ENCODE data around the gene AGBL4. TPM values are rescaled to one million over a fixed set of nuclear protein-coding genes. Genes with fewer than 3 reads are reported as not detected.
"Not testable (repeated sequence)": the region's sequence is repeated elsewhere in the genome, so short reads cannot be mapped to it uniquely, and the experiment has no call there.

AGBL4 gene
- total RNA-seq, 1 experiment from 2014 or later: not detected

- no peak for DNase-seq (ENCODE audit: low spot score)
Measured at GRCh38 chr1:49036700-49037099, 987.1 kb downstream of the AGBL4 start.

DNA sequence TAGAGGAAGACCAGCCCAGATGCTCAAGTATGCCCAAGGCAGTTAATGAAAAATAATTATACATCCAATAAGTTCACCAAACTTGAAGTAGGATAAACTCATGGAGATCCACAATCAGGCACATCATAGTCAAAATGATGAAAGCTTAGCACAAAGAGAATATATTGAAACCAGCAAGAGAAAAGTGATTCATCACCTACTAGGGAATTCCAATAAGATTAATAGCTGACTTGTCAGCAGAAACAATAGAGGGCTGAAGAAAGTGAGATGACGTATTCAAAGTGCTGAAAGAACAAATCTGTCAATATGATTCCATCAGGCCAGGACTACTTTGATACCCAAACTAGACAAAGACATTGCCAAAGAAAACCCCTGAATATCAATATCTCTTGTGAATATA, 995.4 kb downstream of the AGBL4 start:
- DNase-seq (ENCODE audit: low spot score): no peak

DNA sequence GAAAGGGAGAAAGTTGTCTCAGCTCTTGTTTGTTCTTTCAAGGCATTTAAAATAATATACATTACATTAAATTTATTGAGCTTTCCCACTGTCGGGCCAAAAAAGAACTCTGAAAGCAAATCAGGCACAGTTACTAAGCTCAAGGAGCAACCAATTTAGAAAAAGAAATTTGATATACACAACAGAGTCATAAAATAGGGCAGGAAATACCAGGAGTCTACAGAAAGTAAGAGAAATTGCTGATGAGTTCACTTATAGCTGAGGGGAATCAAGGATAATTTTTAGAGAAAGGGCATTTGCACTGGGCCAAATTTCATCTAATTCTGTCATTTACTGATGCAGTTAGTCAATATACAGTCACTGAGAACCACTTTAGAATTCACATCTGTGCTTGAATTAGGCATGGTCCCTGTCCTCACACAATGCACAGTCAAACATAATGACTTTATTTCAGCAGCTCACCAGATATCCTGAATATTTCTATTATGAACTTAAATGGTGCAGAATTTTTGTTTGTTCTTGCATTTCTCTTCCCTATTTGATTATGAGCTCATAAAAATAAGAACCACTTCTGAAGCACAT, 997.4 kb downstream of the AGBL4 start:
- no peak for DNase-seq (ENCODE audit: low spot score)

- no peak for DNase-seq (ENCODE audit: low spot score)
Measured at GRCh38 chr1:49016030-49016977, 1007.5 kb downstream of the AGBL4 start.

DNA sequence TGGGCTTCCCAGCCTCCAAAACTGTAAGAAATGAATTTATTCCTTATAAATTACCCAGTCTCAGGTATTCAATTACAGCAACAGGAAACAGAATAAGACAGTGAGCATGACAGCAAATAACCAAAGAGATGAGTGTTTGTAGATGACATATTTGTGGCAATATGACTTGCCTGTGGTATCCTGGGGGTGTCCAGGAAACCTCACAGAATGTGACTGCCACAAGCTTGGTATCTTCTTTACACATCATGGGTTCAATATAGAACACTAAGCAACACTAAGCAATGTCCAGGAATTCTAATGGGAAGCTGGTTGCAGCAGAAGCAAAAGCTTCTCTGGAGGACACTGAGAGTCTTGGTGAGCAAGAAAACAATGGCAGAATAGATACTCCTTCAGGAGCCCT, 1010.7 kb downstream of the AGBL4 start:
- DNase-seq (ENCODE audit: low spot score): no peak

GRCh38 chr1:49002981-49003380, 1020.8 kb downstream of the AGBL4 start:
- DNase-seq (ENCODE audit: low spot score): not testable (repeated sequence)

- DNase-seq (ENCODE audit: low spot score): no peak
Measured at GRCh38 chr1:48999321-48999720, 1024.4 kb downstream of the AGBL4 start.

DNA sequence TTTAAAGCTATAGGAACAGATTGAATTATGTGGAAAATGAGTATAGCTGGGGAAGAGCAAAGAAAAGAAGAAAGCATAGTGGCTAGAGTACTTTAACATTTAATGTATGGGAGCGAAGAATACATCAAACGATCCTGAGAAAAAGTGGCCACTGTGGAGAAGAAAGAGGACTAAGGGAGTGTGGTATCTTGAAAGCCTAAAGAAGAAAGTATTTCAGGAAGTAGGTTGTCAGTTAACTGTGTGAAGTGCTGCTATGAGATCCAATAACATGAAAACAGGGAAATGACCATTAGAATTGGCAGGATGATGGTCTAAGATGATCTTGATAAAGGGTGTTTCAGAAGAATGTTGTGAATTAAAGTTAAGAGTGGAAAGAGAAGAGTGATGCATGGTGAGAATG, 1027.4 kb downstream of the AGBL4 start:
- DNase-seq (ENCODE audit: low spot score): no peak

- DNase-seq (ENCODE audit: low spot score): no peak
Measured at GRCh38 chr1:48988633-48989197, 1035.0 kb downstream of the AGBL4 start.

DNA sequence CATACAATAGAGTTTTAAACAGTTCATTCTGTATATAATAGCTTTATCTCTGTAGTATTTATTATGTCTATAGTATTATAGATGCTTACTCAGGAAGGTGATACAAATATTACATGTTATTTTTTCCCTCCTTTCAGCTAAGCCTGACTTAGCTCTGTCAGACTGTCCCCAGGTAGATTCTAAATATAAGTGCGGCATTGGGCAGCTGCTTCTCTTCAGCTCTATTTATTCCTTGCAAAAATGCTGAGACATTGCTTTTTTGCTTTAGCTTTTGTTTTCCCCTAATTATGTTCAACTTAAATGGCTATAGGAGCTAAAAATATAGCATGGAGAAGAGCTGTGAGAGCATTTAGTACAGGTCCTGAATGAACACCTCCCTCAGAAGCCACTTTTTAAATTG, 1043.8 kb downstream of the AGBL4 start:
- DNase-seq (ENCODE audit: low spot score): no peak

GRCh38 chr1:48978413-48978812, 1045.3 kb downstream of the AGBL4 start:
- no peak for DNase-seq (ENCODE audit: low spot score)

DNA sequence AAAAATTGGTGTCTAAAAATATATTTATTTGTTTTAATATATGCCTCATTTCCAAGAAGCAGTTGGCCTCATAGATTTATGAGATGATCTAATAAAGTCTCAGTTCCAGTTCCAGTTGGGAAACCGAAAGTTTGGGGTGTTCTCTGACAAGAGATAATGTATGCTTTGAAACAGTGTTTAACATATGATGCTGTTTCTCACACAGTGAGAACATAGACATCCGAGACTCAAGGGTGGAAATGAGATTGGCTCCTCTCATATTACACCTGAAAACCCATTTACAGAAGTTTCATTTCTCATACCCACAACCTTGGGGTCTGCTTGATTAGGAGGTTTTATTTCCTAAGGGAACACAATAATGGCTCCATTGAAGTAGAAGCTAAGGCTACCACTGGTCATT, 1046.5 kb downstream of the AGBL4 start:
- no peak for DNase-seq (ENCODE audit: low spot score)

- no peak for DNase-seq (ENCODE audit: low spot score)
Measured at GRCh38 chr1:48969971-48970370, 1053.8 kb downstream of the AGBL4 start.

GRCh38 chr1:48967318-48967717, 1056.4 kb downstream of the AGBL4 start:
- no peak for DNase-seq (ENCODE audit: low spot score)

GRCh38 chr1:48966583-48966982, 1057.2 kb downstream of the AGBL4 start:
- no peak for DNase-seq (ENCODE audit: low spot score)

DNA sequence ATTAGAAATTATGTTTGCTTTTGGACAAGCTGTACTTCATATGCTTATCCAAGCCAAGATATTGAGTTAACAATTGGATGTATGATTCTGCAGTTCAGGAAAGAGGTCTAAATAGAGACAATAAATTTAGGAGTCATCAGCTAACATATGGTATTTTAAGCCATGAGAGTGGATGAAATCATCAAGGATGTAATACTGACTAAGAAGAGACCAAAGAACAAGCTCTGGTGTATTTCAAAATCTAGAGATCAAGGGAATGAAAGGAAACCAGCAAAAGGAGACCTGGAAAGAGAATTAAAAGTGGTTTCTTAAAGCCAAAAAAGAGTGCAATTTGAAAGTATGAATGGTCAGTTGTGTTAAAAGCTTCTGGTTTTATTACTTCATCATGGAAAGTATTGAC, 1063.4 kb downstream of the AGBL4 start:
- no peak for DNase-seq (ENCODE audit: low spot score)

DNA sequence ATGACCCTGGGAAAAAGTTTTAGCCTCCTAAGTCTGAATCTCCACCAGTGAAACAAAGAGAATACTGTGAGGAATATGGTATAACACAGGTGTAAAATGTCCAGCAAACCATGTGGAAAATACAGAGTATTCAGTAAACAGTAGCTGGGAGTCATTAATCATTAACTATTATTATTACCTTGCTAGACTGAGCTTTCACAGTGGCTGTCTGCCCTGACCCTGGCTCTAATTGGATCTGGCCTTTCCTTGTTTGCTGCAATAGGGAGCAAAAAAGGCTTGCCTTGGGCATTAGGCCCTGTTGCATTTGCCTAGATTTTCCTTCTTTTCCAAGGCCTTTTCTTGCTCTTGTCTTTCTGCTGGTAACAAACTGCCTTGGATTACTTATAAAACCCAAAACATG, 1068.0 kb downstream of the AGBL4 start:
- no peak for DNase-seq (ENCODE audit: low spot score)

GRCh38 chr1:48953617-48954016, 1070.1 kb downstream of the AGBL4 start:
- DNase-seq (ENCODE audit: low spot score): no peak

GRCh38 chr1:48948562-48948961, 1075.2 kb downstream of the AGBL4 start:
- DNase-seq (ENCODE audit: low spot score): no peak

DNA sequence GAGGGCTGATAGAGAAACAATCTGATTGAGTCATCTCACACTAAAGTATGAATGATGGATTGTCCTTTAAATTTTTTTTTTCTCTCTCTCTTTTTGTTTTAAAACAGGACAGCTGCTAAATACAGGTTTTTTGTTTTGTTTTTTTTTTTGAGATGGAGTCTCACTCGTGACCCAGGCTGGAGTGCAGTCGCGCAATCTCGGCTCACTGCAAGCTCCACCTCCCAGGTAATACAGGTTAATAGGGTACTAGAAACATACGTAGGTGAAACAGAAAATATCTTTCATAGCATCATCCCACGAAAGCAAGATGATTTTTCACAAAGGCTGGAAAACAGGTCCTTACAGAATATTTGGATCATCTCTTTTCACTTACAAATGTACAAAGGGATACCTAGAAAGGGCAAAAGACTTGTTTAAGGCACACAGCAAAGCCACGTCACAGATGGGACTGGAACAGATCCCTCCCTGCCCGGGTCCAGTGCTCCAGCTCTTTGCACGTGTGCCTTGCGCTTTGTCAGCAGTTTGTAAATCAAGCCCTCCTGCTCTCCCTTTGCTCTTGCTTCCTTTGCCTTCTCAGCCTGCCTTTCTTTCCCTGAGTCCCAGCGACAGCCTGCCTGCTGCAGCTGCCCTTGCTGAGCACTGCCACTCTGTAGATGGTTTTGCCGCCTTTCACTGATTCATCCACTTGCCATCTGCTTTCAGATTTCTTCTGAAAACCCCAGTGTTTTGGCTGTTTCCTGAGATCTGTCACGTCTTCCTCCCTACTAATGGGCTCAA, 1075.8 kb downstream of the AGBL4 start:
- DNase-seq (ENCODE audit: low spot score): no peak

GRCh38 chr1:48946070-48946469, 1077.7 kb downstream of the AGBL4 start:
- no peak for DNase-seq (ENCODE audit: low spot score)

- DNase-seq (ENCODE audit: low spot score): no peak
Measured at GRCh38 chr1:48944811-48945210, 1078.9 kb downstream of the AGBL4 start.
